Measurements from ENCODE around the gene ERVFRD-1.

GRCh38 chr6:11128608-11129007 is 17.1 kb upstream of the ERVFRD-1 start:
- no peak for TF ChIP-seq CTCF (IDR thresholded peaks at IDR 0.05)
- no peak for TF ChIP-seq POLR2A (IDR thresholded peaks at IDR 0.05)

All from right lobe of liver (tissue), 4 donors.